Stimulated activated CD8-positive, alpha-beta memory T cell treated with anti-CD3 and anti-CD28 coated beads, Interleukin-12 subunit alpha, Interleukin-12 subunit beta, amount 100 ng/mL, for 24 hours (primary cell): ENCODE measurements around the gene RPS27.

Experiments
- DNase-seq: peaks from one replicate; pipeline ENCODE4 v3.0.0-alpha.2; 2020; ENCODE audit errors: extremely low read depth

RPS27 gene

GRCh38 chr1:153990468-153991150 is at the start of gene RPS27:
RPS27 (plus strand) TSS chr1:153990762; CDS start chr1:153990797, 35 bp downstream.
- DNase-seq, result peak; percentile 59

GRCh38 chr1:153941826-153942725 is 48.5 kb upstream of the RPS27 start:
- no peak for DNase-seq

- no peak for DNase-seq
These were observed 47.6 kb upstream of the RPS27 start for GRCh38 chr1:153942766-153943549.

GRCh38 chr1:153944005-153944826 is 46.3 kb upstream of the RPS27 start:
- no peak for DNase-seq

- no peak for DNase-seq
These were observed 45.8 kb upstream of the RPS27 start for GRCh38 chr1:153944827-153945117.

DNA sequence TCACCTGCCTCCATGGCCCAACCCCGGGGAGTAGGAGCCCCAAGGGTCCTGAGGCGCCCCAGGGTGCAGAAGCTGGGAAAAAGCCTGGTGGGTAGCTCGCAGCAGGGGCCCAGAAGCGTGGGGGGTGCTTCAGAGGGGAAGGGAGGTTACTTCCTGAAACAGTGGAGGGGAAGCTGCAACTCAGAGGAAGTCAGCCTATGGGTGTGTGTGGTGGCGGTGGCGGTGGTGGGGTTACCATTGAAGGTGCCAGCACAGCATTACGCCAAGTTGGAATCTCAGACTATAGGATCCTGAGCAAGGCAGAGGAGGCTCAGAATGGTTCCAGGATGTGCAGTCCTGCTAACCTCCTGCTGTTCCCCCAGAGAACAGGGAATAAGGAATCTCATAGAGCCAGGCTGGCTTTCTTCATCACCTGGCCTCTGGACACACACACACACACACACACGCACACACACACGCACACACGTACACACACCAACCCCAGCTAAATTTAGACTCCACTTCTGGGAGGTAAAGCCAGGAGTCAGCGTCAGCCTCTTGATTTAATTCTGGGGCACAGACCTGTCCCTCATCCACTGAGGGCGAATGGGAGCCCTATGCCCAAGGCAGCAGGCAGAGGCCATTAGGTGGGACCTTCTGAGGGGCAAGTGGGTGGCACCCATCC is 45.3 kb upstream of the RPS27 start:
- no peak for DNase-seq

- DNase-seq, result no peak
These were observed 44.6 kb upstream of the RPS27 start for GRCh38 chr1:153945795-153946621.

- no peak for DNase-seq
These were observed 43.8 kb upstream of the RPS27 start, which contains the start of gene DENND4B for GRCh38 chr1:153946622-153947241. DENND4B (minus strand) TSS chr1:153946718; CDS start chr1:153944374, 2,344 bp downstream.

DNA sequence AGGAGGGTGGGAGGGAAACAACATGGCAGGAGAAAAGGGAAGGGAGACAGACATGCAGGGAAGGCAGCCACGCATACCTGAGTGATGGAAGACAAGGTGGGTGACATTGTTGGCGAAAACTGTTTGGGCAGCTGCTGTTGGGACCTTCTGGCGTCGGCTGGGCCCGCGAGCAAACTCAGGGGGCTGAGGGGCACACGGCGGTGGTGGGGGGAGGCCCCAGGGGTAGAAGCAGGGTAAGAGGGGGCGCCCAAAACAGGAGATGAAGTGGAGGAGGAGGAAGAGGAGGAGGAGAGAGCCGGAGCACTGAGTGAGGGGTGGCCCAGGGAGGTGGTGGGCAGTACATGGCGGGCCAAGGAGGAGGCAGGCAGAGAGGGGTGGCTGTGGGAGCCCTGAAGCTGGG is 39.4 kb upstream of the RPS27 start:
- DNase-seq, result no peak

GRCh38 chr1:153951801-153952200 is 38.8 kb upstream of the RPS27 start:
- no peak for DNase-seq

DNA sequence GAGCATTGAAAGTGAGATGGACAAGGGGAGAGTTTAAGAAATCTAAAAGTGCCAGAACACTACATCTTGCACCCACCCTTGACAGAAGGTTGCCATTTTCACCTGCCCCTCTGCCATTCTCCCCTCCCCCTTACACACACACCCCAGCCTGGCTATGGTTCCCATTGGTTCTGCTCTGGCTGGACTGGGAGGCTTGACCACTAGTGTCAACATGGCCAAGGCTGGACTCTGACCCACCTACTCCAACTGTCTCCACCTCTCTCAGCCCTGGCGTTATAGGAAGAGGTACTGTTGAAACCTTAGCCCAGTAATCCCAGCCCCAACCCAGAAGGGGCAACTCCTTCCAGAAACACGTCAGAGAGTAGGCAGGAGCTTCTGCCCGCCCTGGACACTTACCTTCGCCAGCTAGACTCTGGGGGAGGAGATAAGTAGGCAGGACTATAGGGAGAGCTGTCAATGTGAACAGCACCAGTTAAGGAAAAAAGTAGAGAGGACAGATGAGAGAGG is 36.6 kb upstream of the RPS27 start:
- no peak for DNase-seq

- no peak for DNase-seq
These were observed 35.7 kb upstream of the RPS27 start for GRCh38 chr1:153954826-153955225.

- DNase-seq, result no peak
These were observed 33.4 kb upstream of the RPS27 start for GRCh38 chr1:153956997-153957715.

GRCh38 chr1:153957744-153958110 is 32.8 kb upstream of the RPS27 start:
- DNase-seq, result no peak

DNA sequence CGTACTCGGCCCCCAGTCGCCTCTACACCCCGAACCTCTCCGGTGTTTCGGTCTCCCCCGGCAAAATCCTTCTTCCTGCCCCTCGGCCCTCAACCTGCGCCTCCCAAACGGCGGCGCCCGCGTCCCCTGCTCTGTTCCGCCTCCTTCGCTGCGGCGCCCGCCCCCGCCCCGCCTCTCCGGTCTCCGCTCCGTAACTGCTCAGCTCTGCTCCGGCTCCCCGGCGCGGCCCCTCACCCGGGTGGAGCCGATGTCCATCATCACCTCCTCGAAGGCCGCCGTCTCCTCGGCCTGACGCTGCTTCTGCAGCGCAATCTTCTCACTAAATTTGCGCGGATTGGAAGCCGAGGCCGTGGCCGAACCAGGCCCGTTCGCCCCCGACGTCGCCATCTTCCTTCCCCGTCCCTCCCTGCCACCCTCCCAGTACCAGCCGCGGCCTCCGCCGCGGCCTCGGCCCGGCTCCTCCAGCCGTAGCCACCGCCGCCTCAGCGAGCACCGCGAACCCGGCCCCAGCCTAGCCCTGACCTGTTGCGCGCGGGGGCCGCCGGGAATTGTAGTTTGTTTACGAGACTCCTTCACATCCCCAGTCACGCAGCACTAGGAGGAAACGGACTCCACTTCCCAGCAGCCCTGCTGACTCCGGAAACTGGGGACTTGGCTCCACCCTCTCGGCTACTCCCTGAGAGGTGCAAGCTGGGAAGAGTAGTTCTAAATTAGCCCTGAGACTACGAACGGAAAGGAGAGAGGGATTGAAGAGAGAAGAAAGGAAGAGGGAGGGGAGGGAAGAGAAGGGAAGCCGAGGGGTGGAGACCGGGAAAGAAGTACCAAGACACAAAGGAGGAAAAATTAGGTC is 32.2 kb upstream of the RPS27 start, which contains the start of gene CRTC2:
Gene CRTC2, minus strand, starts transcription at position 502 of the 850 bp plus-strand sequence. Its CDS starts 115 bp downstream, at position 387.
- peak; percentile 94 for DNase-seq

GRCh38 chr1:153958961-153959260 is 31.7 kb upstream of the RPS27 start:
- no peak for DNase-seq

GRCh38 chr1:153959454-153959853 is 31.1 kb upstream of the RPS27 start:
- DNase-seq, result no peak

GRCh38 chr1:153960206-153960605 is 30.4 kb upstream of the RPS27 start:
- no peak for DNase-seq
